GM21526 (cell line): Measurements from ENCODE around the gene PPIP5K1.
"Not testable (repeated sequence)": the region's sequence is repeated elsewhere in the genome, so short reads cannot be mapped to it uniquely, and the experiment has no call there.

ENCODE experiments used
- ATAC-seq: cut with Tn5 transposase; IDR thresholded peaks from one replicate; pipeline ENCODE4 v1.9.1; 2021; ENCODE audit warnings: moderate library complexity; ENCODE audit not compliant: unreplicated experiment, low FRiP score

Gene PPIP5K1

GRCh38 chr15:43547539-43547938 is 42.5 kb downstream of the PPIP5K1 start:
- no peak for ATAC-seq

- no peak for ATAC-seq
These were observed 44.6 kb downstream of the PPIP5K1 start for GRCh38 chr15:43545426-43545825.

GRCh38 chr15:43544266-43544665 is 45.7 kb downstream of the PPIP5K1 start:
- no peak for ATAC-seq

- no peak for ATAC-seq
These were observed 48.2 kb downstream of the PPIP5K1 start for GRCh38 chr15:43541785-43542184.

- no peak for ATAC-seq
These were observed 51.9 kb downstream of the PPIP5K1 start for GRCh38 chr15:43538091-43538490.

DNA sequence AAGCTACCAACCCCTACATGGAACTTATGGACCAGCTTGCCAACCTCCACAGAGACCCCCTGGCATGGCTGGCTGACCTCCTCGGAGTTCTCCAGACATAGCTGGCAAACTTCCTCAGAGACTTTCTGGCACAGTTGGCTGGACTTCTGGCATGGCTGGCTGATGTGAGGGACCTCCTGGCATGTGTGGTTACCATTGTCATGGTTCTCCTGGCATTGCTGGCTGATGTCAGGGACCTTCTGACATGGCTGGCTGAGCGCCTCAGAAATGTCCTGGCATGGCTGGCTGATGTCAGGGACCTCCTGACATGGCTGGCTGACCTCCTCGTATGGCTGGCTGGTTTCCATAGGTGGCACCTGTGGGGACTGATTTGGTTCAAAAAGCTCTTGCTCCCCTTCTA is 55.1 kb downstream of the PPIP5K1 start:
- no peak for ATAC-seq

DNA sequence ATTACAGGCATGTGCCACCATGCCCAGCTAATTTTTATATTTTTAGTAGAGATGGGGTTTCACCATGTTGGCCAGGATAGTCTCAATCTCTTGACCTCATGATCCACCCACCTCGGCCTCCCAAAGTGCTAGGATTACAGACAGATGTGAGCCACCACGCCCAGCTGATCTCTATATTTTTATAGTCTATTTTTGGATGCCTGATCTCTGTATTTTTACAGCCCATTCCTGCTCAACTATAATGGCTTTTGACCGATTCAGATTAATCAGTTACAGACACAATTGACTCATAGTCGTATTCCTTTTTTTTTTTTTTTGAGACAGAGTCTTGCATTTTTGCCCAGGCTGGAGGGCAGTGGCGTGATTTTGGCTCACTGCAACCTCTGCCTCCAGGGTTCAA is 57.2 kb downstream of the PPIP5K1 start:
- ATAC-seq = not testable (repeated sequence)

GRCh38 chr15:43531018-43531670 is 58.9 kb downstream of the PPIP5K1 start:
- ATAC-seq = no peak

GRCh38 chr15:43529587-43530345 is 60.2 kb downstream of the PPIP5K1 start:
- ATAC-seq = no peak

- ATAC-seq = no peak
These were observed 60.9 kb downstream of the PPIP5K1 start for GRCh38 chr15:43529141-43529540.

GRCh38 chr15:43528542-43529007 is 61.4 kb downstream of the PPIP5K1 start:
- no peak for ATAC-seq

DNA sequence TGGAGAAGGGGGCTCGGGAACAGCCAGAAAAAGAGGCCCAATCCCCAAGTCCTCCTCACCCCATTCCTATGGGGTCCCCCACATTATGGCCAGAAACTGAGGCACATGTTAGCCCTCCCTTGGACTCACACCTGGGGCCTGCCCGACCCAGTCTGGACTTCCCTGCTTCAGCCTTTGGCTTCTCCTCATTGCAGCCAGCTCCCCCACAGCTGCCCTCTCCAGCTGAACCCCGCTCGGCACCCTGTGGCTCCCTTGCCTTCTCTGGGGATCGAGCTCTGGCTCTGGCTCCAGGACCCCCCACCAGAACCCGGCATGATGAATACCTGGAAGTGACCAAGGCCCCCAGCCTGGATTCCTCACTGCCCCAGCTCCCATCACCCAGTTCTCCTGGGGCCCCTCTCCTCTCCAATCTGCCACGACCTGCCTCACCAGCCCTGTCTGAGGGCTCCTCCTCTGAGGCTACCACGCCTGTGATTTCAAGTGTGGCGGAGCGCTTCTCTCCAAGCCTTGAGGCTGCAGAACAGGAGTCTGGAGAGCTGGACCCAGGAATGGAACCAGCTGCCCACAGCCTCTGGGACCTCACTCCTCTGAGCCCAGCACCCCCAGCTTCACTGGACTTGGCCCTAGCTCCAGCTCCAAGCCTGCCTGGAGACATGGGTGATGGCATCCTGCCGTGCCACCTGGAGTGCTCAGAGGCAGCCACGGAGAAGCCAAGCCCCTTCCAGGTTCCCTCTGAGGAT is 62.0 kb downstream of the PPIP5K1 start:
- ATAC-seq = no peak

DNA sequence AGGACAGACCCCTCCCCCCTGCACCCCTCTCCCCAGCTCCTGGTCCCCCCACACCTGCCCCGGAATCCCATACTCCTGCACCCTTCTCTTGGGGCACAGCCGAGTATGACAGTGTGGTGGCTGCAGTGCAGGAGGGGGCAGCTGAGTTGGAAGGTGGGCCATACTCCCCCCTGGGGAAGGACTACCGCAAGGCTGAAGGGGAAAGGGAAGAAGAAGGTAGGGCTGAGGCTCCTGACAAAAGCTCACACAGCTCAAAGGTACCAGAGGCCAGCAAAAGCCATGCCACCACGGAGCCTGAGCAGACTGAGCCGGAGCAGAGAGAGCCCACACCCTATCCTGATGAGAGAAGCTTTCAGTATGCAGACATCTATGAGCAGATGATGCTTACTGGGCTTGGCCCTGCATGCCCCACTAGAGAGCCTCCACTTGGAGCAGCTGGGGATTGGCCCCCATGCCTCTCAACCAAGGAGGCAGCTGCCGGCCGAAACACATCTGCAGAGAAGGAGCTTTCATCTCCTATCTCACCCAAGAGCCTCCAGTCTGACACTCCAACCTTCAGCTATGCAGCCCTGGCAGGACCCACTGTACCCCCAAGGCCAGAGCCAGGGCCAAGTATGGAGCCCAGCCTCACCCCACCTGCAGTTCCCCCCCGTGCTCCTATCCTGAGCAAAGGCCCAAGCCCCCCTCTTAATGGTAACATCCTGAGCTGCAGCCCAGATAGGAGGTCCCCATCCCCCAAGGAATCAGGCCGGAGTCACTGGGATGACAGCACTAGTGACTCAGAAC is 62.8 kb downstream of the PPIP5K1 start:
- no peak for ATAC-seq

- no peak for ATAC-seq
These were observed 63.6 kb downstream of the PPIP5K1 start for GRCh38 chr15:43526261-43526930.

DNA sequence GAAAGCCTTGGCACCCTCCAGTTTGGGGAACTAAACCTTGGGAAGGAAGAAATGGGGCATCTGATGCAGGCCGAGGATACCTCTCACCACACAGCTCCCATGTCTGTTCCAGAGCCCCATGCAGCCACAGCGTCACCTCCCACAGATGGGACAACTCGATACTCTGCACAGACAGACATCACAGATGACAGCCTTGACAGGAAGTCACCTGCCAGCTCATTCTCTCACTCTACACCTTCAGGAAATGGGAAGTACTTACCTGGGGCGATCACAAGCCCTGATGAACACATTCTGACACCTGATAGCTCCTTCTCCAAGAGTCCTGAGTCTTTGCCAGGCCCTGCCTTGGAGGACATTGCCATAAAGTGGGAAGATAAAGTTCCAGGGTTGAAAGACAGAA is 64.9 kb downstream of the PPIP5K1 start:
- ATAC-seq = no peak

- no peak for ATAC-seq
These were observed 65.7 kb downstream of the PPIP5K1 start for GRCh38 chr15:43524254-43524845.

GRCh38 chr15:43523646-43524045 is 66.4 kb downstream of the PPIP5K1 start:
- ATAC-seq = no peak

DNA sequence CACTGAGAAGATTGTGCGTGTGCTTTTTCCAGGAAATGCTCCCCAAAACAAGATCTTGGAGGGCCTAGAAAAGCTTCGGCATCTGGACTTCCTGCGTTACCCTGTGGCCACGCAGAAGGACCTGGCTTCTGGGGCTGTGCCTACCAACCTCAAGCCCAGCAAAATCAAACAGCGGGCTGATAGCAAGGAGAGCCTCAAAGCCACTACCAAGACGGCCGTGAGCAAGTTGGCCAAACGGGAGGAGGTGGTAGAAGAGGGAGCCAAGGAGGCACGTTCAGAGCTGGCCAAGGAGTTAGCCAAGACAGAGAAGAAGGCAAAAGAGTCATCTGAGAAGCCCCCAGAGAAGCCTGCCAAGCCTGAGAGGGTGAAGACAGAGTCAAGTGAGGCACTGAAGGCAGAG is 67.8 kb downstream of the PPIP5K1 start:
- ATAC-seq = no peak

DNA sequence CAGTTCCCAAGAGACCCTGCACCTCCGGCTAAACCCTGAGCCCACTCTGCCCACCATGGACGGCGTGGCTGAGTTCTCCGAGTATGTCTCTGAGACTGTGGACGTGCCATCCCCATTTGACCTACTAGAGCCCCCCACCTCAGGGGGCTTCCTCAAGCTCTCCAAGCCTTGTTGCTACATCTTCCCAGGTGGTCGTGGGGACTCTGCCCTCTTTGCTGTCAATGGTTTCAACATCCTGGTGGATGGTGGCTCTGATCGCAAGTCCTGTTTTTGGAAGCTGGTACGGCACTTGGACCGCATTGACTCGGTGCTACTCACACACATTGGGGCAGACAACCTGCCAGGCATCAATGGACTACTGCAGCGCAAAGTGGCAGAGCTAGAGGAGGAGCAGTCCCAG is 68.6 kb downstream of the PPIP5K1 start:
- ATAC-seq = no peak

DNA sequence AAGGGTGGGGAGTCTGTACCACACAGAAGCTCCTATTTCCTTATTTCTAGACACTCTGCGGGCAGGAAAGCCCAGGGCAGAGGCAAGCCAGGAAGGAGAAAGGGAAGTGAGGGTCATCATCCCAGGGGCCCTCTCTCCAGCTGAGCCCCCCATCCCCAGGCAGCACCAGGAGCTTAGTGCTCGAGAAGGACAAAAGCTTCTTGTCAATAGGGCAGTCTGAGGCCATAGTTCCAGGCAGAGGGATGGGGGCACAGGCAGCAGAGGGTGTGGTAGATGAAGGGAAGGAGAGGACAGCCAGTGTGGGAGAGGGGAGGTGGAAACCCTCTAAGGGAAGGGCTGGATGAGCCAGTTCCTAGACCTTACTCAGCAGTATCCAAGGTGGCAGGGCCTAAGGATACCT is 69.9 kb downstream of the PPIP5K1 start:
- ATAC-seq = no peak
